HG03469 (cell line): ENCODE results near the gene IQGAP3.

Source experiments
- ATAC-seq: cut with Tn5 transposase; IDR thresholded peaks from one replicate; pipeline ENCODE4 v1.9.1; 2021; ENCODE audit warnings: mild to moderate bottlenecking, moderate library complexity, moderate number of reproducible peaks; ENCODE audit not compliant: unreplicated experiment

Gene IQGAP3

DNA sequence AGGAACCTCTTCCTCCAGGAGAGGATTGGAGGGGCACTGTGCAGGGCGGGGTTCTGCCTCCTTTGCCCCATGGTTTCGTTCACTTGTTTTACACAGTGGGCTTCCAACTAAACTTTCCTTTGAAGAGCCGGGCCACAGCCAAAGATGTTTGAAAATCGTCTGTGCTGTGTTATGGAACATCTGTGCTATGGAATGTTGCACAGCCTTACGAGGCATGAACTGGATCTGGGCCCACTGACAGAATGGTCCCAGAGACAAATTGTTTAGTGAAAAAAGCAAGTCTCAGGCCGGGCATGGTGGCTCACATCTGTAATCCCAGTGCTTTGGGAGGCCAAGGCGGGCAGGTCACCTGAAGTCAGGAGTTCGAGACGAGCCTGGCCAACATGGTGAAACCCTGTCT, 59.2 kb downstream of the IQGAP3 start:
- ATAC-seq: no peak

DNA sequence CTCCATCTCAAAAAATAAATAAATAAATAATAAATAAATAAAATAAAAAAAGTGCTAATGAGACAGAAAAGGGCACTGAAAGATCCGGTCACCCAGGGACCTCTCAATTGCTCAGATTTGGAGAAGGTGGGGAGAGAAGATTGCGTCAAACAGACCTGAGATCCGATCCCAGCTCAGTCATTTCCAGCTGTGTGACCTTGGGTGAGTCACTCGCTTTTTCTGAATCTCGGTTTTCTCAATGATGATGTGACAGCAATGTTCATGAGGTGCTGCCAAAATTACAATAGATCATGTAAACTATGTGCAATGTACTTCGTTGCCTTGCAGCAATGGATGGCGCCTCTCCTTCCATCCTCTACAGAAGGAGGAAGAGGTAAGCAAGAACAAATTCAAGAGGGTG, 60.7 kb downstream of the IQGAP3 start:
- no peak for ATAC-seq

DNA sequence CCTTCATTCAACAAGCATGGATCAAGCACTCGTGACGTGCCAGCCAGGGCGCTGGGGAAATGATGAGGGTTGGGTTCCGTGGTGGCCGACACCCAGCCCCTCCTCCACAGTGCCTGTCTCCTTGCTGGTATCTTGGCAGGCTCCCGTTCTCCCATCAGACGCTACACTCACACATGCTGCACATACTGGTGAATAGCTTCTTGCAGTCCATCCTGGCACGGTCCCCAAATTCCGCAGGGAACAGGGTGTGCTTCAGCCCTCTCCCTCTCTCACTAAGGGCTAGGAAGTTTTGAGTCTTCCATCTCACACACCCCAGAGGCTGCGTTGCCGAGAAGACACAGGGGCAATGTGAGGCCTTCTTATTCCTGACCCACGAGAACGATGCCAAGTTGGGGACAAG, 61.7 kb downstream of the IQGAP3 start:
- no peak for ATAC-seq

DNA sequence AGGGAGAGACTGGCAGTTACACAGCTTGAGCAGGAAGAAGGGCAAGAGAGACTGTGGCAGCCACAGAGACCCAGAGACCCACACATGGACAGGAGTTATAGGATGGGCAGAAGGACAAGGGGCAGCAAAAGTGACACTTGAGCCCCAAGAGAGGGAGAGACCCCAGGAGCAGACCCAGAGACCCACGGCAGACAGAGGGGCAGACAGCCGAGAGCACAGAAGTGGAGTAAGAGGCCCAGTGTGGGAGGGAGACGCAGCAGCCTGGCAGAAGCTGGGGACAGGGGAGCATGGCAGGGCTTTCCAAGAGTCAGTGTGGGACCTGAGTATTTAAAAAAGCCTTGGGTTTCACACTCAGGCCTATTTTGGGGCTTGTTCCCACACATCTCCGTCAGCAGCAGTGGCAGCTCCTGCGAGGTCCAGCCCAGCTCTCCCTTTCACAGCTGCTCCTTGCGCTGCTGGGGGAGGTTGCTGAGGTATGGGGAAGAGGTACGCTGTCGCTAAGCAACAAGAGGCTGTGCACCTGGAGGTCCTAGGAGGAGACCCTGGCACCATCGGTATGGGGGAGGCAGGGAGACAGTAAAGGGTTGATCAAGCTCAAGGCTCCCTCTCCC, 62.8 kb downstream of the IQGAP3 start:
- ATAC-seq: no peak

DNA sequence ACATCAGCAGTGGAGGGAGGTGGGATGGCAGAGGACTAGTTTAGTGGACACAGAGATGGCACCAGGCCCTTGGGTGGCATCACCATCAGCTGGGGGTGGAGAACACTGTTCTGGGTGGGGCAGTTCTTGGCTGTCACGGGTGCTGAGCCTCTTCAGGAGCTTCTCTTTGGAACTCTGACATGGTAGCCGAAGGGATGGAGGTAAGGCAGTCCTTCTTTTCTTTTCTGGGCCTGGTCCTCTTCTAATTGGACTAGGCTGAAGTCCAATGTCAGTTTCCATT, 63.5 kb downstream of the IQGAP3 start:
- ATAC-seq: no peak

DNA sequence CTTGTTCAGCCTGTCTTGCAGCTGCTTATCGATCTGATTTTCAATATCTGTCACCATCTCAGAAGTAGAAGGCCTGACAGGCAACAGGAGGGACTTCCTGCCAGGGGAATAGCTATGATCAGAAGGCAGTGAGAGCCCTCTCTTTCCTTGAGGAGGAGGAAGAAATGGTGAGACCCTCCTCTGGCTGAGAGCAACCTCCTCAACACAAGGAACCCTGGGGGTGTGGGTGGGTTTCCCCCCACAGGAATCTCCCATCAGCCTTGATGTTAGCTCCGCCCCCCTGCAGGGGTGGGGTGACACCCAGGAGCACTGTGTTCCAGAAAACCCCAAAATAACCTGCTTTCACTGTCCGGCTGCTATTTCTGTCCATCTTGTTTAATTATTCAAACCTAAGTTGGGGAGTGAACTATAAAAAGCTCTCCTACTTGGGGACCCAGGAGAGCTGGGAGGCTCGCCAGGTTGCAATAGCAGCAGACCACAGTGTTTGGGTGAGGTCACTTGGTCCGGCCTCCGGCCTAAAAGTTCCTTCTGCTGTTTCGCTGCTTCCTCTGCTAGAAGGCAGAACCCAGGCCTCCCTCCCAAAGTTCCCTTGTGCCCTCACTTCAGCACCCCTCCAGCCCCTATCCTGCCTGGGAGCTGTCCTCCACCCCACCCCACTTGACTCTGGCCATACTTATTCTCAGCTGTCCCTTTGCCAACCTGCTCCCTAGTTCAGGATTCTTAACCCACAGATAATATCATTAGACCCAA, 64.0 kb downstream of the IQGAP3 start:
- no peak for ATAC-seq

DNA sequence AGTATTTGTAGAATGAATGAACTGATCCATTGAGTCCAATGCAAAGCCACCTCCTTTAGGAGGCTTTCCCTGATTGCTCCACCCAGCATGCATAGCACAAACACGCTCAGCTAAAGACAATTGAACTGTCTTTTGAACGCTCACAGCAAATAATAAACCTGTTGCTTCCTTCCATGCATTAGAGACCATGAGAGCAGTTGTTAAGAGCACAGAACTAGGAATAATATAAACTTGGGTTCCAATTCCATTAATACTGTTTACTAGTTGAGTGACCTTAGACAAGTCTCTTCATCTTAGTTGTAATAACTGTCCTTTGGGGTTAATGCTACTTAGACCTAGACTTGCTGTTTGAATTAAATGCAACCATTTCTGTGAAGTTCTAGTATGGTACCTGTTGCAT, 65.9 kb downstream of the IQGAP3 start:
- no peak for ATAC-seq

DNA sequence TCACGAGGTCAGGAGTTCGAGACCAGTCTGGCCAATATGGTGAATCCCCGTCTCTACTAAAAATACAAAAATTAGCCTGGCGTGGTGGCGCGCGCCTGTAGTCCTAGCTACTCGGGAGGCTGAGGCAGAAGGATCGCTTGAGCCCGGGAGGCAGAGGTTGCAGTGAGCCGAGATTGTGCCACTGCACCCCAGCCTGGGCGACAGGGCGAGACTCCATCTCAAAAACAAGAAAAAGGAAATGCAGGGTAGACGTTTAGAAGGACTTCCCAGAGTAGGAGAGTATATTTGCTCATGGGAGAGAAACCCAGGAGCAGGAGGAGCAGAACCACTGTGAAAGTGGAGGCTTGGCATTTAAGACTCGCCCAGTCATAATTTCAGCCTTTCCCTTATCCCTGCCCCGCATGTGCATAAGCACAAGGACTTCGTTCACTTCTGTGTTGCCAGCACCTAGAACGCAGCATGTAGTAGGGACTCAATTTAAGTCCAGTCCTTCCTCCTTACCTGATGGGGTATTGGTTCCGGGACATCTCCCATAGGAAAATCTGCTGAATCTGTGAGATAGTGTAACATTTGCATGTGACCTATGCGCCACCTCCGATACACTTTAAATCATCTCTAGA, 66.6 kb downstream of the IQGAP3 start:
- no peak for ATAC-seq

DNA sequence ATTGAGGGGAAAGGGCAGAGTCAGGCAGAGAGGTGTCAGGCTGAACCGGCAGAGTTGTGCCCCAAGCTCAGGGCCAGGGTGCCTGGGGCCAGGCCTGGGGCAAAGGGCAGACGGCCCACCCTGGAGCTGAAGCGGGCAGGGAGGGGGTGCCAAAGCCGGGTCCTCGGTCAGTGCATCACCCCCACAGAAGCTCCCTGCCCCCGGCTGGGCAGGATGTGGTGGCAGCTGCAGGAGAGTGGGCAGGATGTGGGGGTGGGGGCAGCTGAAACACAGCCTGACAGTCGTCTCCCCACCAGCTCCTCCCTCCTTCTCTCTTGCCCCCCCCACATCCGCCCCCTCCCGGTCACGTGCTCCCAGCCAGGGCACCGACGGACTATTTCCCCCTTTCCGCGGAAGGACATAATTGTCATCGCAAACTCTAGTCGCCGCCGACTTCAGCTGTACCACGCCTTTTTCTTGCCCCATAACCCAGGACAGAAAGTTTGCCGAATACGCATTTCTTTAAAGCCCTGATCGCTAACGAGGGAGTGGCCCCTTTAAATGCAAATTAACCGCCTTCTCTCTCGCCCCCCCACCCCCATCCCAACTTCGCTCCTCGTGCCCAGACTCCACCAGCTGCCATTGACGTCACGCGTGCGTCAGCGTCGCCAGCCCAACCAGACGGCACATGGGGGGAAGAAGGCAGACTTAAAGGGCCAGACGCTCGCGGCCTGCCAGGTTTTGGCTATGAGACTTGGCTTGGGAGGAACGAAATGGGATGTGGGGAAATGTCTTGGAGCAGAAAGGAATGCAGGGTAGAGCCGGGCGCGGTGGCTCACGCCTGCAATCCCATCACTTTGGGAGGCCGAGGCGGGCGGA, 67.3 kb downstream of the IQGAP3 start:
- ATAC-seq: no peak

DNA sequence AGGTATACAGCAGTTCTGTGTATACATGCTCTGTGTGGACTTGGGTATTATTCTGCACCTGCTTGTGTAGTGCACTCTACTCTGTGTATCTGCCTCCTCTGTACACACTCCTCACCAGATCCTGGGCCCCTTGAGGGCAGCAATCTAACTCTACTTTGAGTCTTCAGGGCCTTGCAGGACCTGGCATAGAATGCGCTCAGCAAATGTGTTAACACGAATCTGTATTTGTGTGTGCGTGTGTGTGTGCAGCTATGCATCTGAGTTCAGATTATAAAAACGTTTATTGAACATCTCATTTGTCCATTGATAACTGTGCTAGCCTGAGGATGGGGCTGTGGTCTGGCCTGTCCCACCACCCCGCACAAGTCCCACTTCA, 67.9 kb downstream of the IQGAP3 start:
- no peak for ATAC-seq

DNA sequence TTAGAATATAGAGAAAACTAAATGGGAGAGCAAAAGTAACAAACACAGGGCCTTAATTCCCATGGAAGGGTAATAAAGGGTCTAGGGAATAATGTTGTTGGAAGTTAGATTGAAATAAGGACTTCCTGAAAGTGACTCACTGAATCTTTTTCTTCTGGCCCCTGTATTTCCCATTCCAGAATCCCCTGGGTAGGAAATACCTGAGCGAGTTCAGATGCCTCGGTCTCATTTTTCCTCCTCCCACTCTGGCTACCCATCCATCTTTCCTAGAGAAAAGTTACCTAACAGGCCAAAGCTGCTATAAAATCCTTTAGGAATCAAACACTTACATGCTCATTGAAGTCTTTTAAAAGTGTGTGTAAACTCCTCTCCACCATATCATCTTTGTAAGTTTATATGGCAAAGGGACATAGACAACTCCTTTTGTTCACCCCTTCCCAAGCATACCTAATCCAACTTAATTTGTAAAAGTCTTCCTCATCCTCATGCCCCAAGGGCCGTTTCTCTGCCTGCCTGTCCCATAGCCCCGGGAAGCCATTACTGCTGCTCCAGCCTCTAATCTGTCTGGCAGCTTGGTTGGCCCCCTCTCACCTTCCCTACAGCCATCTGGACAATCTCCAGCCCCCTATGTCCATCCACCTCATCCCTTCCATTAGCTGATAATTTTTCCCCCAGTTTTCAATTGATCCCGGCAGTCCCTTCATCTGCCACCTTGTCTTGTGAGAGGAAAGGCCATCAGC, 68.5 kb downstream of the IQGAP3 start:
- no peak for ATAC-seq

DNA sequence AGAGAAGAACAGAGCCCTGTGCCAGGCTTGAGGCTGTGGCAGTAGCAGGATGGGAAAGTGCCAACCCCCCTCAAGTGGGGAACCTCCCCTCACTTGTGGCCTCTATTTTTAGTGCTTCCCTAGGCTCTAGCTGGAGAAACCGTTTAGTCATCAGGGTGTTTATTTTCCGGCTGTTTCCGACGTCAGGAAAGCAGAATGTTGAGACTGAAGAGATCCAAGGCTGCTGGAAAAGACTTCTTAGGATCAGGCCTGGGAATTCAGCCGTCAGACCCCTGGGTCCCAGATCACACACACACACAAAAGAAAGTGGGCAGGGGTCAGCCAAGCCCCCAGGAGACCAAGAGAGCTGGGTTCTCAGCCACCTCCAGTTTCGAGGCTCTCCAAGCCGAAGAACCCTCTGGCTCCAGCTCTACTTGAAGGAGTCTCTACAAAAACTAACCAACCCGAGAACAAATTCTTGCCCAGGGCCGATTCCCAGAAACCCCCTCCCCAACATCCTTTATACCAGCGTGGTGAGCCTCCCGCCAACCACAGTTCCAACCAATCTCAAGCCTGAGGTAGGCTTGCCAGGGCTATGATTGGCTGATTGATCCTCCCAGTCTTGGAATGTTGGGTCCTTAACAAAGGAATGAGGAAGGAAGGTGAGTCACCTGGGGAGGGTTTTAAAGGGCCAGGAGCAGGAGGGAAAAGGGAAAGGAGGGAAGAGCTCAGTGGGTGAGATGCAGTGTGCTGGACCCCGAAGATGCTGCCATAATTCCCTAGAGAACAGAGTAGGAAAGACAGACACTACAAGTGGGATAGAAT, 69.3 kb downstream of the IQGAP3 start:
- ATAC-seq: no peak

DNA sequence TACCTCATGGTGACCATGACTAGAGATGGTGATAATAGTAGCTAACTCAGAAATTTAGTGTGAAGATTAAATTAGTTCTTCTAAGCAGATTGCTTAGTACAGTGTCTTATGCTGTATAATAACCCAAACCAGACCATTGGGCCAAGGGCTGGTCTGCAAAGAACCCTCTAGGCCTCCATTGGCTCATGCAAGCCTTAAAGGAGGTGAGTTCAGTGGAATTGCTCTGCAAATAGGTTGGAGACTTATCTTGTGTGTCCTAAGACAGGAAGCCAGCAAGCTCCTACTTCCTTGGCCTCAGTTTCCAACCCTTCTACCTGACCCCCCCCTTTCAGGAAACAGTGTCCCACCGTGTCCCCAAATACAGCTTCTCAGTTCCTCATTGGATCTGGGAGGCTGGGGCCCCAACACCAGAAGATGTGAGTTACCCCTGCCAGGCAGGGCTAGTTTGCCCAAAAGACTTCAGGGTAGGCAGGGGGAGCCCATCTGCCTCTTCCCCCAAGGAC, 69.9 kb downstream of the IQGAP3 start:
- no peak for ATAC-seq

DNA sequence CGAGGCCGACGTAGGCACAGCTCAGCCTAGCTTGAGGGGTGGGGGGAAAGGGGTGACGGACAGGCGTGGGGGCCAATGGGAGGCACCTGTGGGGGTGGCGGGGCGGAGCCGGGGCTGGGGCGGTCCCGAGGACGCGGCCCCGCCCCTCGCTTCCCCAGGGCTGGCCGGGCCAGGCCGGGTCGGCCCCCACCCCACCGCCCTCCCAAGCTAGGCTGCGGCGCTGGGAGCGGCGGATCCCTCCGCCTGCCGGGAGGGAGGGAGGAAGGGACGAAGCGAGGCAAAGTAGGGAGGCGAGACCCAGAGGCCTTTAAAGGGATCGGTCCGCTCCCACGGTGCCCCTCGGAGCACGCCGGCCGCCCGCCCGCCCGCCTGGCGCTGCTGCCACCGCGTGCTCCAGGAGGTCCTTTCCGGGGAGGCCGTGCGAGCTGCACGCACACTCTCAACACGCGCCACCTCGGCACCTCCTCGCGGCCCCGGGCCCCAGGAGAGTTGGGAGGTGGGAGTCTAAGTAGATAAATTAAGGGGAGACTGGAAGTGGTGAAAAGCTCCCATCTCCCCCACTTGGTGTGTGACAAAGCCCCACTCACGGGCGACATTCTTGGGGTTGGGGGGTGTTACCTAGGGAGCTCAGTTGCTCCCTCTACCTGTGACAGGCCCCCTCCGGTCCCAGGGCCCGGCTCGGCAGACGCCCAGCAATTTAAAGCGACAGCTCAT, 71.4 kb downstream of the IQGAP3 start:
- peak; percentile 25 for ATAC-seq

DNA sequence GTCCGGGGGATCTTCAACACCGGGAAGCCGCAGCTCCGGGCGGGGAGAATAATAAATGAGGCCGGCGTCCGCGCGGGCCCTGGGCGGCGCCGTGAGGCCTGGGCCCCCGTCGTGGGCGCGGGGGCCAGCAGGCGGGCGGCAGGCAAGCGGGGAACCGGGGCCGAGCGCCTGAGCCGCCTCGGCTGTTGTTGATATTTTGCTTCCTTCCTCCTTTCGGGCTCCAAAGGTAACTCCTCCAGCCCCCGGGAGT, 71.9 kb downstream of the IQGAP3 start, which contains the start of gene MEF2D:
Gene MEF2D (minus strand): TSS at position 233 of the 250 bp plus-strand sequence. CDS start 17,483 bp downstream, outside the sequence.
- ATAC-seq: no peak

DNA sequence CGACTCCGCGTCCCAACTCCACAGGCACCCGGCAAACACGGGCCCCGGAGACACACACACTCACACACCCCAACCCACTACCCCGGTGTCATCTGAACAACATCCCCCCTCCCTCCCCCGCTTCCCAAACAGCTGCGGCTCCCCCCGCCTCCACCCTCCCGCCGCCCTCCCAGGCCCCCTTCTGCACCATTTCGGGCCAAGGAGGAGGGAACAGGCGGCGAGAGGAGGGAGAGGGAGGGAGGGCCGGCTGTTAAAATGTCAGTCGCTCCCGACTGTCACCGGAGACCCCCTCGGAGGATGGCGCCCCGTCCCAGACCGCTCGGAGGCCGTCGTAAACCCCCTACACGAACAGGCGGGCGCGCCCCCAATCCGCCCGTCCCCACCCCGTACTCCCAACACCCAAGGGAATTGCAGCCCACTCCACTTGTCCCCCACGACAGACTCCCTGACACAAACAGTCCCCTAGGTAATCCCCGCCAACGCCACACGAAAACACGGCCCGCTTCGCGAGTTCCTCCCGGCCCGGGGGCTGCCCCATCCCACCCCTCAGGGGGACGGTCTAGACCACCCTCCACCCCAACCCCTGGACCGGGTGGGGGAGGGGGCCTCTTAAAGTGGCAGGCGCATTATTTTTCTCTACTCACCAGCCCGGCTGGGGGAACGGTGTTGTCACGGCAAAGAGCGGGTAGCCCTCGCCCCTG, 72.4 kb downstream of the IQGAP3 start:
- no peak for ATAC-seq

DNA sequence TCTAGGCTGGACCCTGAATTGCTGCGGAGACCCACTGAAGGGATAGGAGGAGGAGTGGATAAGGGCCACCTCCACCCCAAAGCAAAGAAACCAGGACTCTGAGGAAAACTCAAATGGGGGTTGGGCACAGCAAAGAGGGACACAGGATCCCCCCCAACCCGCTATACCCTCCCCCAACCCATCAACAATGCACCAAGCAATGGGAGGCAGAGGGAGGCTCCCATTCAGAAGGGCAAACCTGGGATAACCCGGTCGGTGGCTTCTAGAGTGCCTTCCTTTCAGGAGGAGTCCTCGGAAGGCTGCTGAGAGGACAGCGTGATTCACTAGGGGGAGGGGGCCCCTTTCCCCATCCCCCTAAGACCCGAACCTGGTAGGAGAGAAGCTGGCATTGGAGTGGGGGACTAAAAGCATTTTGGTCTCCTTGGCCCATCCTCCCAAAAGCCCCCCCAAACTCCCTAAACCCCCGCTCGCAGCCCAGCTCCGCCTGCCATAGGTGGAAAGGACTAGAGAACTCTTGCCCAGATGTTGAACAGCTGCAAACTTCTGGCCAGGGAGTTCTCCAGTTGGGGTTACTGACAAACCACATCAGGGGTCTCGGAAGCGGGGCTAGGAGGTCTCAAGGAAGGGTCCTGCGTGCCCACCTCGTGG, 73.0 kb downstream of the IQGAP3 start:
- ATAC-seq: no peak

DNA sequence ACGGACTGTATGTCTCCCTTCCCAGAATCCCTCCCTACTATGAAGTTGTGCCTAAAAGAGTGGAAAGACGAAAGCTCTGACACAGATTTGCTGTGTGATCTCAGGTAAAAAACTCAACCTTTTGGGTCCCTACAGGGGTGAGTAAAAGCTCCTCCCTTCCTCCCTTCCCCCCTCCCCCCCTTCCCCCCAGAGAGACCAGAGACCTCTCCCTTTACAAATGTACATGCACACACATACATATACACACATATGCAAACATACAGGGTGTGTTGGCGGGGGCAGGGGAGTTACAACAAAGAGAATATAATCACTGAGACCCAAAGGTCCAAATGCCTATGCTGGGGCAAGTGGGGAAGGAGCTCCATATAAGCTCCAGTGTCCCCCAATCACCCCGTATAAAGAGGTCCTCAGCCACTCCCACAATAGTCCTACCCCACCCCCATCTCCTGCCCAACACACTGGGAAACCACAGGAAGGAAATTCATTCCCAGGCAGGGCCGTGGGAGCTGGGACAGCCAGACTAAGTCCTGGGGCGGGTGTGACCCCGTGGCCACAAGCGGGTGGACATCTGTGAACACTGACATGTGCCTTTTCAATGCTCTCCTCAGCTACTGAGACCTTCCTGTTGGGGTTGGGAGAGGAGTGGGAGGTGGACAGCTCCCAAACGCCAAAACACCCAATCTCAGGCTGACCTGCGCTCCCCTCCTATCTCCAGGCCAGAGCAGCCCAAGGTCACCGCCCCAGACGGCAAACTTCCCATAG, 73.8 kb downstream of the IQGAP3 start:
- no peak for ATAC-seq
